ENCODE results near the gene NTM.

NTM gene

GRCh38 chr11:131486937-131487635 lies 116.7 kb downstream of the NTM start (continued):
- TF ChIP-seq ZNF600 (tag by site-specific recombination; IDR thresholded peaks at IDR 0.05) (no peak), GLIS2 (tag by site-specific recombination; IDR thresholded peaks at IDR 0.05) (no peak), ZNF155 (tag by site-specific recombination; IDR thresholded peaks at IDR 0.05) (no peak), MZF1 (tag by site-specific recombination; IDR thresholded peaks at IDR 0.05; ENCODE audit: borderline replicate concordance) (no peak), ZNF777 (tag by site-specific recombination; IDR thresholded peaks at IDR 0.05; ENCODE audit: borderline replicate concordance) (no peak), GLIS1 (tag by site-specific recombination; IDR thresholded peaks at IDR 0.05) (no peak), KLF16 (tag by site-specific recombination; IDR thresholded peaks at IDR 0.05) (no peak), ZNF585B (tag by site-specific recombination; IDR thresholded peaks at IDR 0.05) (no peak), ZNF354C (tag by site-specific recombination; IDR thresholded peaks at IDR 0.05; ENCODE audit: borderline replicate concordance, low read depth) (no peak), ZNF530 (tag by site-specific recombination; IDR thresholded peaks at IDR 0.05; ENCODE audit: low read depth) (no peak)

DNA sequence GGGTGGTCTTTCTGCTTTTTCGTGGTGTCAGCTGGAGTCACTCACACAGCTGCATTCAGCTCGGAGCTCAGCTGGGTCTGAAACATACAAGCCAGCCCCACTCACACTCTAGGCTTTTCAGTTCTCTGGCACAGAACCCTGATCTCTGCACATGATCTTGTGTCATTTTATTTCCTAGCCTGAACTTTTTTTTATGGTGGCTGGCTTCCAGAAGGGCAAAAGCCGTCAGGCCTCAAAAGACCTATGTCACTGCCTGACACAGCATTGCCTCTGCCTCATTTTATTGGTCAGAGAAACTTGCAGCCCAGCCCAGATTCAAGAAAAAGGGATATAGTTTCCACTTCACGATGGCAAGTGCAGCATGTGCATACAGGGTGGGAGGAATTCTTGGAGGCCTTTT lies 117.8 kb downstream of the NTM start:
- ChIA-PET POLR2A (no interaction called here), CTCF (interaction anchor here (0.5 to 0.6 kb wide), 2 partner anchors 418 to 422 kb away, joined by 3 to 4 read pairs; no protein-coding TSS in a partner anchor)
- Histone ChIP-seq H3K4me3 (ENCODE audit: low read depth, low read length) (no peak overlapping the region), H3K36me3 (ENCODE audit: control insufficient read depth in 2 of 2, insufficient read depth in 1 of 2, low read length in 2 of 2) (no peaks in the 10 kb centered on the region), H3K27ac (ENCODE audit: extremely low read depth, low read depth, low read length) (no peak overlapping the region), H3K9me3 (ENCODE audit: control insufficient read depth, insufficient read depth, low read depth, low read length) (no peaks in the 10 kb centered on the region), H3K4me1 (ENCODE audit: control insufficient read depth, insufficient read depth, low read length) (no peaks in the 10 kb centered on the region)
- TF ChIP-seq ZSCAN23 (tag by site-specific recombination; IDR thresholded peaks at IDR 0.05) (no peak), ZNF416 (tag by site-specific recombination; IDR thresholded peaks at IDR 0.05) (no peak), ZNF654 (tag by site-specific recombination; IDR thresholded peaks at IDR 0.05; ENCODE audit: low read depth) (no peak), ZSCAN16 (tag by site-specific recombination; IDR thresholded peaks at IDR 0.05) (no peak)
- TF ChIP-seq, protein P1, sequence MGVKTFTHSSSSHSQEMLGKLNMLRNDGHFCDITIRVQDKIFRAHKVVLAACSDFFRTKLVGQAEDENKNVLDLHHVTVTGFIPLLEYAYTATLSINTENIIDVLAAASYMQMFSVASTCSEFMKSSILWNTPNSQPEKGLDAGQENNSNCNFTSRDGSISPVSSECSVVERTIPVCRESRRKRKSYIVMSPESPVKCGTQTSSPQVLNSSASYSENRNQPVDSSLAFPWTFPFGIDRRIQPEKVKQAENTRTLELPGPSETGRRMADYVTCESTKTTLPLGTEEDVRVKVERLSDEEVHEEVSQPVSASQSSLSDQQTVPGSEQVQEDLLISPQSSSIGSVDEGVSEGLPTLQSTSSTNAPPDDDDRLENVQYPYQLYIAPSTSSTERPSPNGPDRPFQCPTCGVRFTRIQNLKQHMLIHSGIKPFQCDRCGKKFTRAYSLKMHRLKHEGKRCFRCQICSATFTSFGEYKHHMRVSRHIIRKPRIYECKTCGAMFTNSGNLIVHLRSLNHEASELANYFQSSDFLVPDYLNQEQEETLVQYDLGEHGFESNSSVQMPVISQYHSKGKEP (tag by site-specific recombination; IDR thresholded peaks at IDR 0.05), result no peak

GRCh38 chr11:131491503-131491902 lies 121.1 kb downstream of the NTM start:
- no peak overlapping the region for H3K27ac ChIP-seq (ENCODE audit: extremely low read depth, low read depth, low read length)
- ChIA-PET CTCF (no interaction called here), POLR2A (no interaction called here)
- H3K4me3 ChIP-seq (ENCODE audit: low read depth, low read length), result no peak overlapping the region
- H3K9me3 ChIP-seq (ENCODE audit: control insufficient read depth, insufficient read depth, low read depth, low read length), result no peaks in the 10 kb centered on the region
- no peaks in the 10 kb centered on the region for H3K36me3 ChIP-seq (ENCODE audit: control insufficient read depth in 2 of 2, insufficient read depth in 1 of 2, low read length in 2 of 2)
- TF ChIP-seq YY1 (tag by site-specific recombination; IDR thresholded peaks at IDR 0.05) (no peak), MYNN (tag by site-specific recombination; IDR thresholded peaks at IDR 0.05; ENCODE audit: borderline replicate concordance) (no peak), KLF9 (tag by site-specific recombination; IDR thresholded peaks at IDR 0.05; ENCODE audit: low read depth) (no peak), ZNF624 (tag by site-specific recombination; IDR thresholded peaks at IDR 0.05) (no peak), ZNF791 (tag by site-specific recombination; IDR thresholded peaks at IDR 0.05) (no peak), ZNF664 (tag by site-specific recombination; IDR thresholded peaks at IDR 0.05) (no peak), ZNF23 (tag by site-specific recombination; IDR thresholded peaks at IDR 0.05; ENCODE audit: borderline replicate concordance) (no peak), KLF7 (tag by site-specific recombination; IDR thresholded peaks at IDR 0.05; ENCODE audit: borderline replicate concordance) (no peak)
- no peaks in the 10 kb centered on the region for H3K4me1 ChIP-seq (ENCODE audit: control insufficient read depth, insufficient read depth, low read length)

Data from HEK293 (cell line).